Measurements from ENCODE around the gene RAB6B.

The RAB6B gene

DNA sequence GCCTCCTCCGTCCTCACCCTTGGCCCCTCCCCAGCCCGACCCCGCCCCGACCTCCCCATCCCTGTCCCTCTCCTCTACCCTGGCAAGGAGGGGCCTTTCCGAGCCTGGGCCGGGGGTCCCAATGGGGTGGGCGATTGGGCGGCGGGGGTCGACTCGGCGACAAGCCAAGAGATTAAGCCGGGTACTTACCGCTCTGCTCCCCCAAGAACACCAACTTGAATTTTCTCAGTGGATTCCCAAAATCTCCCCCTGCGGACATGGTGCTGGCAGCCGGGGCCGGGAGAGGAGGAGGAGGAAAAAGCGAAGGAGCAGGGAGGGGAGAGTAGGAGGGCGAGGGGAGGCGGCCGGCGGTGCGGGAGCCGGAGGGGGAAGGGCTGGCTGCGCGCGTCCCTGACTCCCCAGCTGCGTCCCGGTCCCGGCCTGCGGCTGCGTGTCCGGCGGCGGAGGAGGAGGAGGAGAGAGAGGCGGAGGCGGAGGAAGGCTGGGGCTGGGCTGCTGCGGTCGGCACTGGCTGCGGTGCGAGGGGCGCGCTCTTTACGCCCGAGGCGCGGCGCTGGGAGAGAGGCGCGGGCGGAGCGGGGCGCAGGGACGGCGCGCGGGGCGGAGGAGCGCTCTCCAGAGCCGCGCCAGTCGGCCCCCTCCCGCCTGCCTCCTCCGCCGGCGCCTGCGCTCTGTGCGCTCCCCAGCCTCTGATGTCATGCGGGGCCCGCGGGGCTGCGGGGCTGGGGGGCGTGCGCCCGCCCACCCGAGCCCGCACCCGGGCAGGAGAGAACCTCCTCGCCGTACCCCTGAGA lies at the start of gene RAB6B:
Gene RAB6B (minus strand): TSS at position 675 of the 794 bp plus-strand sequence. CDS start 416 bp downstream, at position 259.
- H3K27me3 ChIP-seq (ENCODE audit: insufficient read depth, low read length), result peaks cover 38% of the 10 kb centered on the region
- no peaks in the 10 kb centered on the region for H3K9me3 ChIP-seq (ENCODE audit: low read length)
- H3K36me3 ChIP-seq (ENCODE audit: insufficient read depth, low read length), result no peaks in the 10 kb centered on the region
- peak within 1 kb of the TSS; percentile 94 for H2AFZ ChIP-seq (ENCODE audit: low read depth, low read length)
- peak within 1 kb of the TSS; percentile 72 for H3K4me3 ChIP-seq (ENCODE audit: low read length)
- peaks cover 17% of the 10 kb centered on the region for H3K4me1 ChIP-seq (ENCODE audit: insufficient read depth, low read length)

DNA sequence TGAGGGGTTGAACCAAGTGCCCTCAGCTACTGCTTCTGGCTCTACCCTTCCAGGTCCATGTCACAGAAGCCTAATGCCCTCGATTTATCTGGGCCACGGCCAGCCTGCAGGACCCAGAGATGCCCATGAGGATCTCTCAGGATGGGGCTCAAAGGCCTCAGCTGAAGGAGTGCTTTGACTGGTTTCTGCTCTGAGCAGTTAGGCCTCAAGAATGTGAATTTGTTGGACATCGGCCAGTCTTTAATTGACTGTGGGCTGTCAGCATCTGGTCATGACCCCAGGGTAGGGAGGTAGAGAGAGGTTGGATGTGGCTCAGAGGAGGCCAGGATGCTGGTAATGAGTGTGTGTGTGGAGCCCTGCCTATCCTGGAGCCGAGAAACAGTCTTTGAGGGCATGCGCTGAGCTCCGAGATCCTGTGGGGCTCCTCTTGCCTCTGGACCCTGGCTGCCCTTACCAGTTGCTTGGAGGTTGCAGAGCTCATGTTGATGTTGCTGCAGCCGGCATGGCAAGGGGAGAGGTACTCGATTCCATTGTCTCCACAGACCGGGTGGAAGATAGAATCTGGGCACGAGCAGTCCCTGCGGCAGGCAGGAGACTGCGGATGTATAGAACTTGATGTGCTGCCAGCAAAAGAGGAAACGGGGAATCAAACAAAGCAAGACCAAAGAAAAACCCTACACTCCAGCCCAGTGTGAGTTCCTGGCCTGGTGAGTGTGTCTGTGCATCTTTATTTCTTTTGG lies 49.1 kb upstream of the RAB6B start:
- peaks cover 12% of the 10 kb centered on the region for H3K27me3 ChIP-seq (ENCODE audit: insufficient read depth, low read length)
- no peaks in the 10 kb centered on the region for H3K9me3 ChIP-seq (ENCODE audit: low read length)
- H3K4me1 ChIP-seq (ENCODE audit: insufficient read depth, low read length), result no peaks in the 10 kb centered on the region
- H2AFZ ChIP-seq (ENCODE audit: low read depth, low read length), result no peak overlapping the region
- H3K4me3 ChIP-seq (ENCODE audit: low read length), result no peak overlapping the region
- H3K36me3 ChIP-seq (ENCODE audit: insufficient read depth, low read length), result no peaks in the 10 kb centered on the region

DNA sequence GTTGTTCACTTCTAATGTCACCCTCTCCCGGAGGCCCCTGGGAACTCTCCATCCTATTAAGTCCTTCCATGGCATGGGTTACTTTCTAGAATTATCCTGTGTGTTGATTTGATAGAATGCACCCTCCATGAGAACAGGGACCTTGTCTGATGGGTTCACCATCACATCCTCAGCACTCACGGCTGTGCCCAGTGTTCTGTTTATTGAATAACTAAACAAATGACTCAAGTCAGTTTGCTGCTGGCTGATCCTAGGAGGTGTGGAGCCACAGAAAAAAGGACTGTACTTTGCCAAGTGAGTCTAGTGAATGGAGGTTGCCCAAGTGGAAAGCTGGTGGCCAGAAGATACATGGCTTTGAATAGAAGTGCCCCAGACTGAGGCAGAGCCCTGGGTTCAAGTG lies 48.5 kb upstream of the RAB6B start:
- H3K4me1 ChIP-seq (ENCODE audit: insufficient read depth, low read length), result no peaks in the 10 kb centered on the region
- H3K4me3 ChIP-seq (ENCODE audit: low read length), result no peak overlapping the region
- no peaks in the 10 kb centered on the region for H3K9me3 ChIP-seq (ENCODE audit: low read length)
- H3K27me3 ChIP-seq (ENCODE audit: insufficient read depth, low read length), result peaks cover 16% of the 10 kb centered on the region
- no peaks in the 10 kb centered on the region for H3K36me3 ChIP-seq (ENCODE audit: insufficient read depth, low read length)
- no peak overlapping the region for H2AFZ ChIP-seq (ENCODE audit: low read depth, low read length)

DNA sequence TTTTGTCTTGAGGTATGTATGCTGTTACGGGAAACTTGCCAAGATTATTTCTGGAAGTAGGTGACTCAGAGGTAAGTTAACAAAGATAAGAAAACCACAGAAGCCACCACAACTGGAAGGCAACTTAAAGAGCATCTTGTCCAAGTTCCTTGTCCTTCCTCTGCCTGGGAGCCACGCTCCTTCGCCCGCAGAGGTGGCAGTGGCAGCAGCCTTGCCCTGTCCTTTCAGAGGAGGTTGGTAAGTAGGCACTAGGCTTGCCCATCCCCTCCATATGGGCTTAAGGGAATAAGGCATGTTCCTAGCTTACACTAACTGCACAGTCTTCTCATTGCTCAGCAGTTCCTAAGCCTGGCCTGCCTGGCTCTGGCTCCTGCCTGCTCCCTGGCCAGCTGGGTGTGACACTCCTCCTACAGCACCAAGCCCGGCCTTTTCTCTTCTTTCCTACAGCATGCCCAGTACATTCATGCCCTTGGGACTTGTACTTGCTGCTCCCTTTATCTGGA lies 48.0 kb upstream of the RAB6B start:
- Histone ChIP-seq H3K36me3 (ENCODE audit: insufficient read depth, low read length) (no peaks in the 10 kb centered on the region), H2AFZ (ENCODE audit: low read depth, low read length) (no peak overlapping the region), H3K4me3 (ENCODE audit: low read length) (no peak overlapping the region), H3K9me3 (ENCODE audit: low read length) (no peaks in the 10 kb centered on the region), H3K4me1 (ENCODE audit: insufficient read depth, low read length) (no peaks in the 10 kb centered on the region), H3K27me3 (ENCODE audit: insufficient read depth, low read length) (peaks cover 16% of the 10 kb centered on the region)

DNA sequence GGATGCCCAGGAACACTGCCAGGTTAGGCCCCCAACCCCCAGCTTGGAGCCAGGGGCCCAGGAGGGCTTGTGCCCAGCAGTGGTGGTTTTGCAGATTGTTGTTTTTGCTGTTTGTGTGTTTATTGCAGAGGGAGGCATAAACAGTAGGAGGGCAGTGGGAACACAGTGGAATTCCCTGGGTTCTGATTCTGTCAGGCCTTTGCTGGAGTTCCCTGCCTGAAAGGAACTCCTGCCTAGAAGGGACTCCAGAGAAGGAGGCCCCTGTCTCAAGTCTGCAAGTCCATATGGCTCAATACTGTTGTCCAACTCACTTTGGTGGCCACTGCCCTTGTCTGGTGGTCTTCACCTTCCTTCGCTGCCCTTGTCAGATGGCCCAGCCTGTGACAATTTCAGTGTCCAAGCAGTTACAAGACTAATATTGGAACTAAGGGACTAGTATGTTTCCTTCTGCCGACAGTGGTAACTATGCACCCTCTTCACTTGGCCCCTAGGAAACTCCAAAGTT lies 47.4 kb upstream of the RAB6B start:
- Histone ChIP-seq H3K27me3 (ENCODE audit: insufficient read depth, low read length) (peaks cover 19% of the 10 kb centered on the region), H3K4me1 (ENCODE audit: insufficient read depth, low read length) (no peaks in the 10 kb centered on the region), H3K36me3 (ENCODE audit: insufficient read depth, low read length) (no peaks in the 10 kb centered on the region), H3K9me3 (ENCODE audit: low read length) (no peaks in the 10 kb centered on the region), H3K4me3 (ENCODE audit: low read length) (no peak overlapping the region), H2AFZ (ENCODE audit: low read depth, low read length) (no peak overlapping the region)

DNA sequence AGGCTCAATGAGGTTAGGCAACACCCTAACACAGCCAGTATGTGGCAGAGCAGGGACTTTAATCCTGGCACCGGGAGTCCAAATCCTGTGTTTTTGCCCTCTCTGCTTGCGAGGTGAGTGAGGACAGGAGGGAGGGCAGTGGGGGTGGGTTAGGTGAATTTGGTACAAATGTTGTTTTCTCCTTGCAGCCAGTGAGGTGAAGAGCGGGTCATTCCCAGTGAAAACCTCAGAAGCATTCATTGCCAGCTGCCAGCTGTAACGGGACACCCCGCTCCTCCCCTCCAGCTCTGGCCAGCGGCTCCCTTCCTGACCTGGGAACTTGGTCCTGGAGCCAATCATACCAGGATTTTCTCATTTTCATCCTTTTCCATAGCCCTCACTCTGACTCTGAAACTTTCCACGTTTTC lies 45.7 kb upstream of the RAB6B start:
- Histone ChIP-seq H2AFZ (ENCODE audit: low read depth, low read length) (no peak overlapping the region), H3K36me3 (ENCODE audit: insufficient read depth, low read length) (no peaks in the 10 kb centered on the region), H3K4me3 (ENCODE audit: low read length) (no peak overlapping the region), H3K9me3 (ENCODE audit: low read length) (no peaks in the 10 kb centered on the region), H3K27me3 (ENCODE audit: insufficient read depth, low read length) (peaks cover 19% of the 10 kb centered on the region), H3K4me1 (ENCODE audit: insufficient read depth, low read length) (no peaks in the 10 kb centered on the region)

DNA sequence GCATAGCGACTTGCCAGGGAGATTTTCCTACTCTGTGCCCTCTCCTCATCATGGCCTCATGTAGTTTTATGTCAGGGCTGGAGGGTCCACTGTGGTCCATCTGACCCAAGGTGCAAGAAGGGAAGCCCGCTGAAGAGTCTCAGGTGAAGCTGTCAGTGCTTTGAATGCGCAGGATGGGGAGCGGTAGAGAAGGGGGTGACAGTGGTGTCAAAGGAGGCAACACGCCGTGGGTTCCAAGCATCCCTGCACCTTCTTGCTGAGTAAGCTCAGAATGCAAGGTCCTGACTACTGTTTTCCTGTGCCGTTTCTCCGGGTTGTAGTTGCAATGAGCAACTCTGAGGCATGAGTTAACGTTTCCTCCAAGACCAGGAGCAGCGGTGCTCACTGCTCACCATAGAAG lies 44.9 kb upstream of the RAB6B start:
- Histone ChIP-seq H3K9me3 (ENCODE audit: low read length) (no peaks in the 10 kb centered on the region), H2AFZ (ENCODE audit: low read depth, low read length) (no peak overlapping the region), H3K4me3 (ENCODE audit: low read length) (no peak overlapping the region), H3K27me3 (ENCODE audit: insufficient read depth, low read length) (peaks cover 19% of the 10 kb centered on the region), H3K36me3 (ENCODE audit: insufficient read depth, low read length) (no peaks in the 10 kb centered on the region), H3K4me1 (ENCODE audit: insufficient read depth, low read length) (no peaks in the 10 kb centered on the region)

DNA sequence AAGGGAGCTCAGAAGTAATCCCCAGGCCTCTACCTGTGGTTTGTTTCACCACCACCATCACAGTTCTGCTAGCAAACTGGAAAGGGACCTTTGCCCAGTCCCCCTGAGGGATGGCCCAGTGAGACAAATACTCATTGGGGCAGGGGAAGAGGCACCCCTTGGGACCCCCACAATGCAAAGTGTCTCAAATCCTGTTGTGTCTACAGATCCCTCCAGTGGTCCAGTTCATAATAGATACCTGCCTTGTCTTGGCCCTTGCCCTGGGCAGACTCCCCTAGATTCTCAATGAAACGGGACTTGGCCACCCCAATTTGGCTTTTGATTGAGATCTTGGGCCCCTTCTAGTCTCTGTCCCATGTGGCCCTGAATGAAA lies 43.8 kb upstream of the RAB6B start:
- Histone ChIP-seq H3K36me3 (ENCODE audit: insufficient read depth, low read length) (no peaks in the 10 kb centered on the region), H3K27me3 (ENCODE audit: insufficient read depth, low read length) (peaks cover 21% of the 10 kb centered on the region), H2AFZ (ENCODE audit: low read depth, low read length) (no peak overlapping the region), H3K4me1 (ENCODE audit: insufficient read depth, low read length) (no peaks in the 10 kb centered on the region), H3K9me3 (ENCODE audit: low read length) (no peaks in the 10 kb centered on the region), H3K4me3 (ENCODE audit: low read length) (no peak overlapping the region)

DNA sequence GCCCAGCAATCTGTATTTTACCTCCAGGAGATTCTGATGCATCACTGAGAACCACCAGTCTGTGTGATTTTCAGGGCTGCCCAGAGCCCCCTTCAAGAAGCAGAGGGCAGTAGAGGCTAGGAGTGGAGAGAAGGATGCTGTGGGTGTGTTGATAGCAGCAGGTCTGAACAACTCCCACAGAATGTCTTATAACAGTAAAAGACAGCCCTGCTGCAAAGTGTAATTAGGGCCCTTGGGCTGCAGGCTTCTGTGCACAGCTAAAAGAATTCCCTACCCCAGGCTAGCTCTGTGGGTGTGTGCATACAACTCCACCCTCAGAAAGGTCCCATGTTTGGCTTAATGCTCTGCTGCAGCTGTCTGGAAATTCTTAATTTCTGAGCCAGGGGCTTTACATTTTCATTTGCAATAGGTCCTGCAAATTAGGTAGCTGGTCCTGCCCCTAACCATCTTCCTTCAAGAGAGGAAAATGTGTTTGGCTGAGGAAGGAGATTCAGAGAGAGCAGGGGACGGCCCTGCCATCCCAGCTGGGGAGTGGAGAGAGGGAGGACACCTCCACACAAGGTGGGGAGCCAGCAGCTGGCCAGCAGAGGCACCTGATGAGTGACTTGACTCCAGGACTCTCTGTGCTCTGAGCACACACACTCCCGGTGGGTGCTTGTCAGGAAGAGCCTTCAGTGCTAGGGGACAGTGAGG lies 43.2 kb upstream of the RAB6B start:
- H3K9me3 ChIP-seq (ENCODE audit: low read length), result no peaks in the 10 kb centered on the region
- no peak overlapping the region for H2AFZ ChIP-seq (ENCODE audit: low read depth, low read length)
- H3K36me3 ChIP-seq (ENCODE audit: insufficient read depth, low read length), result no peaks in the 10 kb centered on the region
- H3K27me3 ChIP-seq (ENCODE audit: insufficient read depth, low read length), result peaks cover 22% of the 10 kb centered on the region
- H3K4me1 ChIP-seq (ENCODE audit: insufficient read depth, low read length), result no peaks in the 10 kb centered on the region
- H3K4me3 ChIP-seq (ENCODE audit: low read length), result no peak overlapping the region

DNA sequence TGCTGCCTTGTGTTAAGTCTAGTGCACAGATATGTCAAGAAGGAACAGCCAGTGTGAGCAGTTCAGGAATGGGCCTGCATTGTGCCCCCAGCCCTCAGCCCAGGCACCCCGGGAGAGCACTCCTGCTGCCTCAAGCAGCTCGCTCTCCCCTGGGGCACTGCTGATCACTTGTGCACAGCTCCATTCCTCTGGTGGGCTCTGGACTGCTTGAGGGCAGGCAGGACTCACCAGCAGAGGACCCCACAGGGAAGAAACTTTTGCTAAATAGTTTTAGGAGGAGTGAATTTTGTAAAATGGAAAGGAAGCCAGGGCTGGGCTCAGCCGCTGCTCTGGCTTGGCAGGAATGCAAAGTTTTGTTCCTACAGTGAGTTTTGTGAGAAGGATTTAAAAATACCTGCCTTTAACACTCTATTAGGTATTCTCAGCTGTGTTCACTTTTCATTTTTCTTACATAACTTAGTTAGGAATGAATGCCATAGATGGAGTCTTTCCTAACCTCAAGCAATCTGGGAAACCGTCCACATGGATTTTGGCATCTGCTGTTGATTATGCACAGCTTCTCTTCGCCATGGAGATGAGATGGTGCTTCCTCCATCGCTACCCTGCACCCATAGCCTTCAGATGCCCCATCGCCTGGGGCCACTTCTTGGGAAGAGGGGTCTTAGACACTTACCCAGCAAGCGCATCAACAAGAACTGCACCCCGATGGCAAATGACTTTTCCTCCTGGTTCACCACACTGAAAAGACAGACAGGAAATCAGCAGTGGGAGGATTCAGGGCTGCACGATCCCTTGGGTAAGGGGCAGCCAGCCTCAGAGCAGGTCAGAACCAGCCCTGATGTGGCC lies 42.3 kb upstream of the RAB6B start:
- no peaks in the 10 kb centered on the region for H3K36me3 ChIP-seq (ENCODE audit: insufficient read depth, low read length)
- H3K4me3 ChIP-seq (ENCODE audit: low read length), result no peak overlapping the region
- H3K27me3 ChIP-seq (ENCODE audit: insufficient read depth, low read length), result peaks cover 22% of the 10 kb centered on the region

DNA sequence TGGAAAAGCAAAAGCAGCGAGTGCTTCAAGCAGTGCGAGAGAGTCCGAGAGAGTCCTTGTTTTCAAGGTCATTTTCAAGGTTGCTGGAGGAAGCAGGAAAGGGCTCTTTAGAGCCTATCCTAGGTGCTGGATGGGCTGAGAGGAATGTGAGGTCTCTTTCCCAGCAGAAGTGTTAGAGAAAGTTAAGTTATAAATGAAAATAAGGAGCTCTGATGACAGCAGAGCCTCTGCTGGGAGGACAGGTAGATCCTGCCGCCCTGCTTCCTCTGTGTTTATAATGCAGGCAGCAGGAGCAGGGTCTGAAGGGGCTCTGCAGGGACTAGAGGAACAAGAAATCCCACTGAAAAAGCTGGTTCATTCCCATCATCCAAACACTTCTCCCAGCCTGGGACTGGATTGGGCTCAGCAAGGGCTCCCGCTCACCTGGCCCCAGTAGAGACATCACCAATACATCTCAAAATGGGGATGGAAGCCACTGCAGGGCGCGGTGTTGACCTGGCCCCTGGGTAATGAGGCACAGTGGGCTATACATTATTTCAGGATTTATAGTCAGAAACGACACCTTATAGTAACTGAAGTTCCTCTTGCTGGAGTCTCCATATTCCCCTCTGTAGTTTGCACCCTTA lies 41.5 kb upstream of the RAB6B start:
- Histone ChIP-seq H3K27me3 (ENCODE audit: insufficient read depth, low read length) (peaks cover 22% of the 10 kb centered on the region), H3K9me3 (ENCODE audit: low read length) (no peaks in the 10 kb centered on the region), H2AFZ (ENCODE audit: low read depth, low read length) (no peak overlapping the region), H3K4me3 (ENCODE audit: low read length) (no peak overlapping the region), H3K4me1 (ENCODE audit: insufficient read depth, low read length) (no peaks in the 10 kb centered on the region), H3K36me3 (ENCODE audit: insufficient read depth, low read length) (no peaks in the 10 kb centered on the region)

More for the DNA sequence above, 42.3 kb upstream of the RAB6B start:
- Histone ChIP-seq H2AFZ (ENCODE audit: low read depth, low read length) (no peak overlapping the region), H3K4me1 (ENCODE audit: insufficient read depth, low read length) (no peaks in the 10 kb centered on the region), H3K9me3 (ENCODE audit: low read length) (no peaks in the 10 kb centered on the region)
